ENCODE measurements around the gene RMDN2. TPM values are rescaled to one million over a fixed set of nuclear protein-coding genes. Genes with fewer than 3 reads are reported as not detected.
"Not testable (repeated sequence)": the region's sequence is repeated elsewhere in the genome, so short reads cannot be mapped to it uniquely, and the experiment has no call there.

The RMDN2 gene
- total and polyA plus RNA-seq, 9 of the 15 experiments (the other 6 are each of a cell fraction or from before 2014, with no cell fraction given), result 1.5 to 4.3 (median 2.3) TPM

- TF ChIP-seq RBM15 (IDR thresholded peaks at IDR 0.05; ENCODE audit: insufficient read depth, low read length) (no peak), ZNF780A (CRISPR knock-in tag; IDR thresholded peaks at IDR 0.05) (no peak), RBM34 (IDR thresholded peaks at IDR 0.05; ENCODE audit: borderline replicate concordance, insufficient read depth, low read length) (no peak), SIN3A (IDR thresholded peaks at IDR 0.05; ENCODE audit: borderline replicate concordance in 2 of 2, control insufficient read depth in 1 of 2, low read depth in 2 of 2, low read length in 2 of 2) (no peak), RREB1 (CRISPR knock-in tag; IDR thresholded peaks at IDR 0.05) (no peak), MAFF (IDR thresholded peaks at IDR 0.05; ENCODE audit: low read length) (no peak)
Measured at GRCh38 chr2:38017836-38018235, 92.7 kb downstream of the RMDN2 start (continued).

- H3K4me3 ChIP-seq; DNase-seq (ENCODE audit: extremely low read depth in 1 of 4, low spot score in 3 of 4); H2AFZ ChIP-seq (ENCODE audit: low read depth, low read length); H3K36me3 ChIP-seq (ENCODE audit: control insufficient read depth, insufficient read depth, low read length); H4K20me1 ChIP-seq (replicated peaks; ENCODE audit: control insufficient read depth, insufficient read depth, low read length); intact Hi-C loops (cut with micrococcal nuclease); H3K9ac ChIP-seq (ENCODE audit: insufficient read depth in 1 of 2, low read depth in 2 of 2, low read length in 2 of 2); FAIRE-seq; in situ Hi-C loops (cut with MboI); ATAC-seq; H3K4me1 ChIP-seq (replicated peaks in 1 of 2; ENCODE audit: control insufficient read depth in 2 of 2, insufficient read depth in 2 of 2, low read length in 2 of 2); POLR2A ChIA-PET; H3K9me1 ChIP-seq (ENCODE audit: control insufficient read depth, insufficient read depth, low read length); H3K9me3 ChIP-seq (replicated peaks; ENCODE audit: control insufficient read depth, insufficient read depth, low read depth, low read length); H3K27me3 ChIP-seq (ENCODE audit: control insufficient read depth in 2 of 2, insufficient read depth in 2 of 2, low read length in 2 of 2); CTCF ChIA-PET (ENCODE audit: low intra/inter-chr PET ratio); BruUV-seq (replicated peaks); H3K79me2 ChIP-seq (ENCODE audit: control insufficient read depth, insufficient read depth, low read length); H3K4me2 ChIP-seq (ENCODE audit: insufficient read depth, low read length); H3K27ac ChIP-seq (ENCODE audit: extremely low read depth, low read depth, low read length): not testable (repeated sequence)
- WGBS (ENCODE audit: insufficient coverage, low coverage, missing lambda C conversion rate), result 11% methylated on average over 20 of the region's 33 CpGs
Measured at GRCh38 chr2:38020359-38021069, 95.4 kb downstream of the RMDN2 start.

Measured in K562 (cell line).